Measurements from ENCODE around the gene AXIN2.

GRCh38 chr17:65533056-65533745 lies 28.2 kb downstream of the AXIN2 start:
- TF ChIP-seq CTCF (IDR thresholded peaks at IDR 0.05) (no peak), POLR2A (IDR thresholded peaks at IDR 0.05) (no peak)
